Spleen (tissue), 11 donors: ENCODE measurements around the gene OR51A7. TPM values are rescaled to one million over a fixed set of nuclear protein-coding genes. Genes with fewer than 3 reads are reported as not detected.

Source experiments
- DNase-seq: peaks from one replicate; pipeline ENCODE4 v3.0.0-alpha.2; 2020
- H3K27ac ChIP-seq, 8 donors: fragments of 200-600 bp; sonication (generic) in 7 of 8; 1 replicate in 4 of 8; 2 replicates in 4 of 8; pipeline versions ENCODE4 v1.5.0 to v1.8.0; 2016 to 2021; ENCODE audit warnings: inconsistent platforms in 4 of 8, mild to moderate bottlenecking in 4 of 8, moderate library complexity in 1 of 8
- H3K27me3 ChIP-seq, 7 donors: fragments of 200-600 bp; sonication (generic) in 6 of 7; replicated peaks in 1 of 7; 1 replicate in 4 of 7; 2 replicates in 3 of 7; pipeline versions ENCODE4 v1.5.0 to v1.8.0; 2016 to 2021; ENCODE audit warnings: inconsistent platforms in 3 of 7, mild to moderate bottlenecking in 1 of 7
- H3K36me3 ChIP-seq, 6 donors: fragments of 200-600 bp; sonication (generic) in 5 of 6; 1 replicate in 4 of 6; 2 replicates in 2 of 6; pipeline versions ENCODE4 v1.5.0 to v1.8.0; 2016 to 2021; ENCODE audit warnings: inconsistent platforms in 2 of 6
- H3K4me1 ChIP-seq, 6 donors: fragments of 200-600 bp; sonication (generic) in 5 of 6; 1 replicate in 3 of 6; 2 replicates in 3 of 6; pipeline versions ENCODE4 v1.5.0 to v1.8.0; 2016 to 2021; ENCODE audit warnings: inconsistent platforms in 3 of 6
- H3K4me3 ChIP-seq, 8 donors: fragments of 200-600 bp; sonication (generic) in 7 of 8; 1 replicate in 4 of 8; 2 replicates in 4 of 8; pipeline versions ENCODE4 v1.5.0 to v1.8.0; 2016 to 2021; ENCODE audit warnings: inconsistent platforms in 4 of 8, mild to moderate bottlenecking in 4 of 8, moderate library complexity in 2 of 8
- H3K9me3 ChIP-seq, 8 donors: fragments of 200-600 bp; sonication (generic) in 7 of 8; 1 replicate in 4 of 8; 2 replicates in 4 of 8; pipeline versions ENCODE4 v1.5.0 to v1.8.0; 2016 to 2021; ENCODE audit warnings: inconsistent platforms in 4 of 8
- POLR2A ChIP-seq, 3 donors: fragments of 450-650 bp; IDR thresholded peaks; one replicate each; pipeline ENCODE4 v1.5.1; 2017; ENCODE audit warnings: antibody characterized with exemption in 3 of 3, mild to moderate bottlenecking in 1 of 3
- POLR2AphosphoS5 ChIP-seq, 3 donors: sonication (generic); formaldehyde crosslinking; IDR thresholded peaks; one replicate each; pipeline ENCODE4 v1.5.1; 2017; ENCODE audit warnings: antibody characterized with exemption in 3 of 3
- whole genome bisulfite sequencing, 5 donors: extraction: QIAGEN DNeasy Blood & Tissue Kit in 3 of 5; methylation state at CpG; one replicate each; pipeline versions ENCODE4 v1.1.5 to v1.1.7; 2013 to 2018; 5-methylcytosine and 5-hydroxymethylcytosine counted together
- intact Hi-C: fragments of 100-400 bp; cut with DNase I; formaldehyde crosslinking; loops from one replicate; pipeline ENCODE4 v1.15.0; 2023; ENCODE audit warnings: low total_unique reads
- polyA plus RNA-seq, 3 donors: library from polyadenylated mRNA; stranded (reverse); fragments of 200-250 nt; gene quantifications; one replicate each; pipeline ENCODE4 v1.2.1, GENCODE V29; 2013
- total RNA-seq, 7 donors: library from RNA; depleted of rRNA in 3 of 7; stranded (reverse); fragments of >200 nt in 3 of 7; fragmentation: NEBNext Ultra II Directional in 4 of 7; extraction: Animal tissue kit (Norgen Biotek cat#: 25700) in 4 of 7; gene quantifications; one replicate each; pipeline versions ENCODE4 v1.1.0 to v1.2.1, GENCODE V29; 2016 to 2021
- TF ChIP-seq, protein P1 (sequence below), 11 experiments: fragments of 200-600 bp in 7 of 11; fragments of 450-650 bp in 4 of 11; sonication (generic) in 4 of 11; IDR thresholded peaks in 8 of 11; conservative IDR thresholded peaks in 3 of 11; 1 replicate in 7 of 11; 2 replicates in 4 of 11; pipeline versions ENCODE4 v1.4.0 to v1.8.0; 2016 to 2021; ENCODE audit warnings: antibody characterized with exemption in 11 of 11, inconsistent platforms in 4 of 11, mild to moderate bottlenecking in 1 of 11
- donor health status: healthy with polysubstance abuse.
- donor health status: DM: no; HTN: no; CAD: no; lungs with moderate emphysema.
- donor health status: DM: no; HTN: no; CAD: no.
- donor health status: Bipolar disorder and iron deficiency.
- donor health status: healthy.
- donor health status: DM: no; HTN: no; CAD: no.
- donor health status: DM: yes; HTN: yes; CAD: no.

Gene OR51A7
- total and polyA plus RNA-seq, 10 donors: not detected

DNA sequence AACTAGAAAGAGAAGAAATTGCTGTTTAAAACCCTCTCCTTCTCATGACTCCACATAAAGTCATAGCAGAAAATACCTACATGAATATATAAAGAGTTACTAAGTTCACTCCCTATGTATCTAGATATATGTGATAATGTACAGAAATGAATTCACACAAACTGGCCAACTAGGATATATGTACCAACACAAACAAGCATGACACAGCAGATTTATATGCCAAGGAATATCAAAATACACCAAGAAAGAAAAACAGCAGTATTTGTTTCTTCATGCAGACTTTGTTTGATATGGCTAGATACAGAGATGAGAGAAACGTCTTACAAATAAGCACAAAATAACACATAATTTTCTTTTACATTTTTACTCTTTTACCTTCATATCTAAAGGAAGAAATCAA lies 18.7 kb downstream of the OR51A7 start:
- Histone ChIP-seq H3K27me3 (no peaks in the 10 kb centered on the region), H3K27ac (no peak overlapping the region), H3K36me3 (no peaks in the 10 kb centered on the region), H3K4me3 (no peak overlapping the region), H3K4me1 (no peaks in the 10 kb centered on the region), H3K9me3 (no peaks in the 10 kb centered on the region)
- DNase-seq: no peak
- intact Hi-C loops: no loop called here
- TF ChIP-seq, protein P1, sequence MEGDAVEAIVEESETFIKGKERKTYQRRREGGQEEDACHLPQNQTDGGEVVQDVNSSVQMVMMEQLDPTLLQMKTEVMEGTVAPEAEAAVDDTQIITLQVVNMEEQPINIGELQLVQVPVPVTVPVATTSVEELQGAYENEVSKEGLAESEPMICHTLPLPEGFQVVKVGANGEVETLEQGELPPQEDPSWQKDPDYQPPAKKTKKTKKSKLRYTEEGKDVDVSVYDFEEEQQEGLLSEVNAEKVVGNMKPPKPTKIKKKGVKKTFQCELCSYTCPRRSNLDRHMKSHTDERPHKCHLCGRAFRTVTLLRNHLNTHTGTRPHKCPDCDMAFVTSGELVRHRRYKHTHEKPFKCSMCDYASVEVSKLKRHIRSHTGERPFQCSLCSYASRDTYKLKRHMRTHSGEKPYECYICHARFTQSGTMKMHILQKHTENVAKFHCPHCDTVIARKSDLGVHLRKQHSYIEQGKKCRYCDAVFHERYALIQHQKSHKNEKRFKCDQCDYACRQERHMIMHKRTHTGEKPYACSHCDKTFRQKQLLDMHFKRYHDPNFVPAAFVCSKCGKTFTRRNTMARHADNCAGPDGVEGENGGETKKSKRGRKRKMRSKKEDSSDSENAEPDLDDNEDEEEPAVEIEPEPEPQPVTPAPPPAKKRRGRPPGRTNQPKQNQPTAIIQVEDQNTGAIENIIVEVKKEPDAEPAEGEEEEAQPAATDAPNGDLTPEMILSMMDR (IDR thresholded peaks at IDR 0.05 in 8 of 11, conservative IDR thresholded peaks at IDR 0.05 in 3 of 11): no peak
- TF ChIP-seq POLR2A (IDR thresholded peaks at IDR 0.05): no peak
- TF ChIP-seq POLR2AphosphoS5 (IDR thresholded peaks at IDR 0.05): no peak
- WGBS, 5 donors: 47 to 79% (median 55%) methylated on average over 1 of the region's 1 CpG

DNA sequence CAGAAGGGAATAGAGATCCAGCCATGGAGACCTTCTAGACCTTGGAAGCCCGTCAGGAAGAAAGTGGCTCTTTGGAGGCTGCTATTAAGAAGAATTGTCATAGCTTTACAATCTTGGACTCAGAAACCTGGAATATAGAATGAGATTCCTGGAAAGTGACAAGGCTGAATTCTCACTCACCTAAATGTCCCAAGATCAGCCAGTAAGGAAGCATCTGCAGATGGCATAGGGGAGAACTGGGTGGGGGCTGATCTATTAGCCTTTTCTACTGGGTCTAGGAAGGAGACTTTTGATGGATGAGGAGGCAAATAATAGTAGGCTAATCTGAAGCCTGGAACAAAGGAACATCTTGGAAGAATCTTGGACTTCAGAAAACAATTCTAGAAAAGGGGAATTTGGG lies 20.7 kb downstream of the OR51A7 start, which contains the start of gene OR51G1:
Gene OR51G1 (minus strand): TSS at position 101 of the 400 bp plus-strand sequence. CDS start 0 bp downstream, at position 101.
- TF ChIP-seq POLR2AphosphoS5 (IDR thresholded peaks at IDR 0.05) (no peak), POLR2A (IDR thresholded peaks at IDR 0.05) (no peak)
- TF ChIP-seq, protein P1 (IDR thresholded peaks at IDR 0.05 in 8 of 11, conservative IDR thresholded peaks at IDR 0.05 in 3 of 11): no peak
- WGBS, 5 donors: 50 to 95% (median 83%) methylated on average over 1 of the region's 1 CpG
- no peak for DNase-seq

DNA sequence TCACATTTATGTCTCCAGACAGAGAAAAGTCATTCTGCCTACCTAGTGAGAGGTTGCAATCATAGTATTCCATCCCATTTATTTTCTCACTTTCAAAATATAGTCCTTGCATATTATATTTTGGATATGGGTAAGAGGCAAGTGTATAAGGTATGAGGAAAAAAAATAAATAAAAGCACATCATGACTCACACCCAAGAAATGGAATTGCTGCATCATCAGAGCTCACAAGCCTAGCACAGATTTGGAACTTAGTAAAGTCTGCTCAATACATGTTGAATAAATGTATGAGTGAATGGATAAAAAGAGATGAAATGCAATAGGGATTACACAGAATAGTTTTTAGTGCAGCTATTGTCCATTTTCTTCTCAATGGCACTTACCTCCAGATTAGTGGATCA lies 23.0 kb downstream of the OR51A7 start:
- Histone ChIP-seq H3K9me3 (no peaks in the 10 kb centered on the region), H3K4me1 (no peaks in the 10 kb centered on the region), H3K4me3 (no peak overlapping the region), H3K27me3 (no peaks in the 10 kb centered on the region), H3K36me3 (no peaks in the 10 kb centered on the region), H3K27ac (no peak overlapping the region)
- DNase-seq: no peak
- TF ChIP-seq, protein P1 (IDR thresholded peaks at IDR 0.05 in 8 of 11, conservative IDR thresholded peaks at IDR 0.05 in 3 of 11): no peak
- TF ChIP-seq POLR2A (IDR thresholded peaks at IDR 0.05): no peak
- TF ChIP-seq POLR2AphosphoS5 (IDR thresholded peaks at IDR 0.05): no peak
- intact Hi-C loops: no loop called here

More for the DNA sequence above, 20.7 kb downstream of the OR51A7 start, which contains the start of gene OR51G1:
- H3K4me1 ChIP-seq: no peaks in the 10 kb centered on the region
- H3K27me3 ChIP-seq: no peaks in the 10 kb centered on the region
- no peak within 1 kb of the TSS for H3K4me3 ChIP-seq
- no peak within 1 kb of the TSS for H3K27ac ChIP-seq
- H3K9me3 ChIP-seq: no peaks in the 10 kb centered on the region
- no peaks in the 10 kb centered on the region for H3K36me3 ChIP-seq
- intact Hi-C loops: no loop called here

DNA sequence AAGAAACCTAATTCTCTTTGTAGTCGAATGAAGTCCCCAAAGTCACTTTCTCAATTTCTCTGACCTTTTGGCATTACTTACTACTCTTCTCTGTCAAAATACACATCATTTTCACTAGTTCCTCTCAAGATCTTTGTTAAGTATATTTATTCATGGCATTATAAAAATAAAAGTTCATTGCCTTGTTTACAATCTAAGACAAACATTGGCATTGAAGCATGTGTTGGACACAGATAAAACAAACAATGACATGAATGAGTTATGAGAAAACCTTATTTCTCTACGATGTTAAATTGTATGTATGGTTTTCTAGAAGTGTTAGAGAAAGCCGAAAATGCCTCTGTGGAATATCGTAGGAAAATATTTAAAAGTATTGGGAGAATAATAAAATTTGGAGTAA lies 29.2 kb downstream of the OR51A7 start:
- Histone ChIP-seq H3K9me3 (no peaks in the 10 kb centered on the region), H3K27me3 (no peaks in the 10 kb centered on the region), H3K4me3 (no peak overlapping the region), H3K27ac (no peak overlapping the region), H3K36me3 (no peaks in the 10 kb centered on the region), H3K4me1 (no peaks in the 10 kb centered on the region)
- WGBS, 5 donors: 83 to 88% (median 86%) methylated on average over 4 of the region's 4 CpGs
- DNase-seq: no peak
- TF ChIP-seq POLR2AphosphoS5 (IDR thresholded peaks at IDR 0.05) (no peak), POLR2A (IDR thresholded peaks at IDR 0.05) (no peak)
- TF ChIP-seq, protein P1 (IDR thresholded peaks at IDR 0.05 in 8 of 11, conservative IDR thresholded peaks at IDR 0.05 in 3 of 11): no peak
- intact Hi-C loops: no loop called here
